ENCODE results near the gene TMEM220.

Gene TMEM220

DNA sequence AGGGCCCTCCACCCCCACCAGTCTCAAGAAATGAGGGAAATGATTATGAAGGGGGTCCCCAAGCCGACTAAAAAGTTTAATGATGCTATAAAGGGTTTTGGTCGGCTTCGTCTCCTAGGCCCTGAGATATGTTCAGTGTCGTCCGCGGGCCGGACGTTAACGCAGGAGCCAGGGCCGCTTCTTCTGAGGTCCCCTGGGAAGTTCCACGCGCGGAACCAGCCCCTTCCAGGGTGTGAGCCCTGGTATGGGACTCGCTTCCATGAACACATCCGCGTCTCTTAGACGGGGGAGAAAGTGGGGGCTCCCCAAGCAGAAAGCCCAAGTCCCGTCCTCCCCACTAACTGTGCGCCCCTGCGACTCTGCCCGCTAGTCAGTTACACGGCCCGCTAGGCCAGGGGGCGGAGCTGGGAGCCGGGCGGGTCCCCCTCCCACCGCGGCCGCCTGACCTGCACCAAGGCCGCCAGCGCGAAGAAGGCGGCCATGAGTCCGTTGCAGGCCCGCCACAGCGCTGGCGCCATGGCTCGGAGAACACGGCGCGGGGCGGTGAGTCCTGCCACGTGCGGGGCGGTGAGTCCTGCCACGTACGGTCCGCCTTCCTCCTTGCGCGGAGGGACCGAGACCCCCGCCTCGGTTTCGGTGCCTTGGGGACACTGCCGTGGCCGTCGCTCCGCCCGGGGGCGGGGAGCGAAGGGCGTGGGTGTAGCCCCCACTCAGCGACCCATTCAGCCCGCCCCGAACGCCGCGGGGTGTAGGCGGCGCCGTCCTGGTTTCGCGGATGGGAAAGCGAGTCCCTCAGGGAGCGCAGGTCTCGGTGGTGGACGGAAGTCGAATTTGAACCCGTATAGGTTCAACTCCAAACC is at the start of gene TMEM220:
Gene TMEM220, minus strand, starts transcription at position 690 of the 860 bp plus-strand sequence. Its CDS starts 172 bp downstream, at position 518.
- DNase-seq: no peak

DNA sequence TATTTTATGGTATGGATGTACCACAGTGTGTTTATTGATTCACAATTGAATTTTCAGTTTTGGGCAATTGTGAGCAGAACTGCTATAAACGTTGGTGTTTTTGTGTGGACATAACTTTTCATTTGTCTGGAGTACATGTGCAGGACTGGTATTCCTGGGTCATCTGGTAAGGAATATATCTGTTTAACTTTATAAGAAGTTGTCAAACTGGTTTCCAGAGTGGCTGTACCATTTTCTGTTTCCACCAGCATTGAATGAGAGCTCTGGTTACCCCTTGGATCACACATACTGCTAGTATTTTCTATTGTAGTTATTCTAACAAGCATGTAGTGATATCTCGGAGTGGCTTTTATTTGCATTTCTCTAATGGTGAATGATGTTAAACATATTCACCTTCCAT is 49.8 kb upstream of the TMEM220 start:
- DNase-seq: no peak

DNA sequence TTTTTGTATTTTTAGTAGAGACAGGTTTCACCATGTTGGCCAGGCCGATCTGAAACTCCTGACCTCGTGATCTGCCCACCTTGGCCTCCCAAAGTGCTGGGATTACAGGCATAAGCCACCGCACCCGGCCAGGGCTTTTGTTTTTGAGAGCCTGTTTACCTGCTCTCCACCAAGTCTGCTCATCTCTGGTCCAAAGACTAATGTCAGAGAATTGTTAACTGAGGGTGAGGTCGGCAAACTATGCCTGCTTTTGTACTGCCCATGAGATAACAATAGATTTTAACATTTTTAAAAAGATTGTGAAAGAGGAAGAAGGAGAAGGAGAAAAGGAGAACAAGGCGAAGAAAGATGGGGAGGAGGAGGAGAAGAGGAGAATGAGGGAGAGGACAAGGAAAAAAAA is 48.1 kb upstream of the TMEM220 start:
- DNase-seq: no peak

DNA sequence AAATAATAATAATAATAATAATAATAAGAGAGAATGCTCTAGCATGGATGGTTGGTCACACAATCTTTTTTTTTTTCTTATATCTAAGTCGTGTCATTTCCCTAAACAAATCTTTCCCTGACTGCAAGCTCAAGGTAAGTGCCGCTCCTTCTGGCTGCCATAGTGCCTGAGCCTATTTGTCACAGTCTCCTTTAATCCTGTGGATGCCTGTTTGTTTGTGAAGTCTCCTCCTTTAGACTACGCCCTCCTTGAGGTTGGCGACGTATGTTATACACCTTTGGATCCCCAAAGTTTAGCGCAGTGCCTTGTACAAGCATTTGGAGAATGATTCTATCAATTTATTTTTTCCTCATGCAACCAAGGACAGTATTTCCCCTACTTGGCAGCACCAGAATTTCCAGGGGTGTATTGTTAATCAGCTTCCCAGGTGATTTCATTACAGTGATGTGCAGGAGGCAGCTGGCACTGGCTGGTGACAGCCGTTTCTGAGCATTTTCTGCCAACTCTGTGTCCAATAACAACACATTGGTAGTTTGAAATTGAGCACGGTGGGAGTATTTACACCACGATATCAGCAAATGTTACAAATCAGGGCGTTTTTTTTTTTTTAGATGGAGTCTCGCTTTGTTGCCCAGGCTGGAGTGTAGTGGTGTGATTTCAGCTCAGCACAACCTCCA is 47.4 kb upstream of the TMEM220 start:
- DNase-seq: no peak

DNA sequence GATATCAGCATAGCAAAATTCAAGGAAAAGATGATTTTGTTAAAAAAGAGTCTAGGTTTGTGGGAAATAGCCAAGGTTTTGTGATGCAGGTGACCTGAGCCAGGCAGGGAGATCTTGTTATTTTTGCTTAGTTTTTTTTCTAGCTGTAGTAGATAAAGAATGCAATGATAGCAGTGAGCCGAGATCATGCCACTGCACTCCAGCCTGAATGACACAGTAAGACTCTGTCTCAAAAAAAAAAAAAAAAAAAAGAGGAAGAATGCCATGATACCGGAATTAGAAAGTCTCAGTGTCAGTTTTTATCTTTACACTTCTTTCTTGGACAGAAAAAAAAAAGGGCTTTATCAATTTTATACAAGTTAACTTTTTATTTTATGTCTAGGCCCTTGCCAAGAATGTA is 46.6 kb upstream of the TMEM220 start:
- DNase-seq: no peak

- no peak for DNase-seq
Measured at GRCh38 chr17:10775740-10776356, 46.0 kb upstream of the TMEM220 start.

- DNase-seq: no peak
Measured at GRCh38 chr17:10775058-10775457, 45.2 kb upstream of the TMEM220 start.

- DNase-seq: no peak
Measured at GRCh38 chr17:10773391-10773790, 43.6 kb upstream of the TMEM220 start.

- no peak for DNase-seq
Measured at GRCh38 chr17:10772425-10773380, 42.9 kb upstream of the TMEM220 start.

GRCh38 chr17:10771148-10771547 is 41.3 kb upstream of the TMEM220 start:
- no peak for DNase-seq

- no peak for DNase-seq
Measured at GRCh38 chr17:10769840-10770239, 40.0 kb upstream of the TMEM220 start.

DNA sequence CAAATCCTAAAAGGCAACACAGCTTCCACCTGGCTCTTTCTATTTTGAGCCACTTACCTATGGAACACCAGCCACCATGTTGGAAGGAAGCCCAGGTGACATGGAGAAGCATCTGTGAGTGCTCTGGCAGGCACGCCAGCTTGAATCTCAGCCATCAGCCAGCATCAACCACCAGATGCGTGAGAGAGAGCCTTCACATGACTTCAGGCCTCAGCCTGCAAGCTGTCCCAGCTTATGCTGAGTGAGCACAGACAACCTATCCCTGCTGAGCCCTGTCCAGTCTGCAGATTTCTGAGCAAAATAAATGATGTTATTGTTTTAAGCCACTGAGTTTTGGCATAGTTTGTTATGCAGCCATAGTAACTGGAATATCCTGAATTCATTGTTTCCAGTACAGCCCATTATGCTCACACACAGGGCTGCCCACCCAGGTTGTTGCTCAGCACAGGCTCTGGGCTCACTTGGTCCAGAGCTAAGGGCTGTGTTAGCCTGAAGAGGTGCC is 39.0 kb upstream of the TMEM220 start:
- DNase-seq: no peak

DNA sequence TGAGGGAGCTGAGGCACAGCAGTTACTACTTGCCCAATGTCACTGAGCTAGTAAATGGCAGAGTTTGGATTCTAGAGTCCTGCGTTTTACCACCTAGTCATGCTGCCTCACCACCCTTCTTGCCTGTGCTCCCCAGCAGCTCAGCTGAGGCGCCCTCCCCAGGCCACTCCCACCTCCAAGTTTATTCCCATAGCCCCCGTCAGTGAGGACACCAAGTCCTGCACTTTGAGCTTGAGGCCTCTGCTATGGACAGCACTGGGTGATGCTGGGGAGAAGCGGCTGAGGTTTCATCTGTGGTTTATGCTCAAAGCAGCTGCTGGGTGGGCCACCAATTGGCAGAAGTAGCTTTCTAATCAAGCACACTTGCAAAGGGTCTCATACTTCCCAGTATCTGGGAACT is 37.4 kb upstream of the TMEM220 start:
- DNase-seq: no peak

DNA sequence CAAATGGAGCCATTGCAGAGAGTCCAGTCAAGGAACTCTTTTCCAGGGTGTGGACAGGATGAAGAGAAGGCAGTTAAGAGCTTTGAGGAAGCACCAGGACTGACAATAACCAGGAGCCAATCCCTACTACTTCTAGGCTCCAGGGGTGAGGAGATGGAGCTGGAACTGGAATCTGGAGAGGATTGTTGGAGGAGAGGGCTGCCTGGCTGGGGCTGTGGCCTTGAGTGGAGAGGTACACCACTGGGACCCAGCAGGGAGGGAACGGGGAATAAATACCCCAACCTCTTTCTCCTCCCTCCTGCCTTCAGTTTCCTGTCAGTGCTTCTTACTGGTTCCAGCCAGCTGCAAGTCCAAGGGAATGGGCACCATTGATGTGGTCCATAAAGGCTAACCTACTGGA is 32.2 kb upstream of the TMEM220 start:
- DNase-seq: no peak

DNA sequence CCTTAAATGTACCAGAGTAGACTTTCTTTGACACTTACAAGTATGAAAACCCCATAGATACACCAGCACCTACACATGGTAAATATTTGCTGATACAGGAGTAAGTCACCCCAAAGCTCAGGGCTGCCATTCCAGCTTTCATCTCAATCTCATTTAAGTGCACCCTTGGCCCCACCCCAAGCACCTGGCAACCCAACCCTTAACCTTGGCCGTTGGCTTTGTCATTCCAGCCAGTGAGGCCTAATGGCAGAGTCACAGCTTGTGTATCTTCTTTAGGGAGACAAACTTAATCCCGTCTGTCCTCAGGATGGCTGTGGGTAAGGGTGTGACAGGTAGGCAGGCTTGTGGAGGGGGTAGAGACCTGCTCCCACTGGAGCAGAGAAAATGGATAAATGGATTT is 31.5 kb upstream of the TMEM220 start:
- DNase-seq: no peak

GRCh38 chr17:10758062-10758461 is 28.2 kb upstream of the TMEM220 start:
- no peak for DNase-seq

- DNase-seq: no peak
Measured at GRCh38 chr17:10757647-10758046, 27.8 kb upstream of the TMEM220 start.

DNA sequence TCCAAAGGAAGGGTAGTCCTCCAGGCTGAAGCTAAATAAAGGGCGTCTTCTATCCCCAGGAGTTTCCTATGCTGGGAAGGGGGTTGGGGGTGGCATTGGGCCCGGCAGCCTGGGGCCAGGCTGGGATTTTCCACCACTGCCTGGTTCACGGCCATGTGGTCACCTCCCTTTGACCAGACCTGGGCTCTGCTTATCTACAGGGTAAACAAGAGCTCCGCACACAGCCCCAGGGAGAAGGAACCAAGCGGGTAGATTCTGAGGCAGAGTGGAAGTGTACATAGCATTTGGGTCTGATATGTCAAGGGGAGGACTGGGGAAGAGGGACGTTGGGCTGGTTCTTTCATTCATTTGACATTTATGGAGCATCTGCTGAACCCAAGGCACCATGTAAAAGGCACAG is 27.2 kb upstream of the TMEM220 start:
- DNase-seq: no peak

DNA sequence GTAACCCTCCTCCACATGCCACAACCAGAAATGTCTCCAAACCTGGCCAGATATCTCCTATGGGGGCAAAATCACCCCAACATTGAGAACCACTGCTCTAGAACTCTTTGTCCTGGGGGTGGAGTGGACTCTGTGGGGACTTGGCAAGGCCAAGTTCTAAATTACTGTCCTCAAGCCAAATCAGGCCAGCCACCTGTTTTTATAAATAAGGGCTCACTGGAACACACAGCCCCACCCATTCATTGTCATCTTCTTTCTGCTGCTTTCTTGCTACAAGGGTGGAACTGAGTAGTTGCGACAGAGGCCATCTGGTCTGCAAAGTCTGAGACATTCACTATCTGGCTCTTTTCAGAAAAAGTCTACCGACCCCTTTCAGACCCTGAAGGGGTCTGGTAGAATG is 26.8 kb upstream of the TMEM220 start:
- no peak for DNase-seq

- DNase-seq: no peak
Measured at GRCh38 chr17:10756185-10756584, 26.4 kb upstream of the TMEM220 start.

DNA sequence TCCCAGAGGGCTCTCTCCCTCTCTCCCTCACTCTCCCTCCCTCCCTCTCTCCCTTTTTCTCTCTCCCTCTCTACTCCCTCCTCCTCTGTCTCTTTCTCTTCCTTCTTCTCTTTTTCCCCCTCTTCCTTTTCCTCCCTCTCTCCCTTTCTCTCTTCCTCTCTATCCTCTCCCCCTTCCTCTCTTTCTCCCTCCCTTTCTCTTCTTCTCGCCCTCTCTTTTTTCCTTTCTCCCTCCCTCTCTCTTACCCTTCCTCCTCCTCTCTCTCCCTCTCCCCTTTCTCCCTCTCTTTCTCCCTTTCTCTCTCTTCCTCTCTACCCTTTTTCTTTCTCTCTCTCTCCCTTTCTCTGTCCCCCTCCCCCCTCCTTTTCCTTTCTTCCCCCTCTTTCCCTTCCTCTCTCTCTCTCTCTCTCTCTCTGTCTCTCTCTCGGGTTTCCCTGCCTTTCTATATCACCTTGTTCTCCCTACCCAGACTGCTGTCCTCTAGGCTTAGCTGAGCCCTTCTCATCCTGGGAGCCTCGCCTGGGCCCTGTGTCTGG is 25.8 kb upstream of the TMEM220 start:
- DNase-seq: no peak

DNA sequence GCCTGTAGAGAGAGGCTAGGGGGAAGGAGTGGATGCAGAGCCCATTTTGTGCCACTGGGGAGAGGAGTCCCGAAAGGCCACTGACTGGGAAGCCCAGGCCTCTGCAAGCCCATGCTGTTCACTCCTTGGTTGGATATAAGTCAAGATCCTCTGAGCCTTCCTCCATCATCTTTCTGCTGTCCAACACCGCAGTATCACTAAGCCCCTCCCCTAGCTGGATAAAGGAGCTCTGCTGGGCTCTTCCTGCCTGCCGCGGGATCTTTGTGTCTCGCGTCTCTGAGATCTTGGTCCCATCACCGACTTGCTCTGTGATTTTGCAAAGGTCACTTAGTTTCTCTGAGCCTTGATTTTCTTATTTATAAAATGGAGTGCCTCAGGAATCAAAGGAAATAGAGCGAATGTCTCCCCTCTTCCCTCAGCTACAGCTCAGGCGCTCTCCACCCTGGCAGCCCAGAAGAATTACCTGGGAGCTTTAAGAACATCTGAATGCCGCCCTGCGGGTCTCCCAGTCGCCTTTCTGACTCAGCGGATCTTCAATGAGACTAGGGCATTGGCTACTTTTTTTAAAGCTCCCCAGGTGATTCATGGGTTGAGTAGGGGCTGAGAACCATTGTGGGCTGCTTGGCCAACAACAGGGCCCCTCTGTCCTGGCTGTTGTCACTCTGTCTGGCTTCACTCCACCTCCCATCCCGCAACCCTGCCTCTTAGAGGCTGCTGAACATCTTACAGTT is 25.2 kb upstream of the TMEM220 start:
- DNase-seq: no peak
